ENCODE data around the gene PRKCSH.
"Not testable (repeated sequence)": the region's sequence is repeated elsewhere in the genome, so short reads cannot be mapped to it uniquely, and the experiment has no call there.

GRCh38 chr19:11468266-11468845 is 32.9 kb downstream of the PRKCSH start:
- TF ChIP-seq CTCF (IDR thresholded peaks at IDR 0.05 in 4 of 5, conservative IDR thresholded peaks at IDR 0.05 in 1 of 5); POLR2A (IDR thresholded peaks at IDR 0.05): not testable (repeated sequence)

Measured in gastrocnemius medialis (tissue), 4 donors.